Loucy (cell line): ENCODE measurements around the gene HMCN1.

Source experiments
- H2AFZ ChIP-seq: fragments of 200-600 bp; sonication (generic); 2 replicates; pipeline ENCODE4 v1.6.0; 2016; ENCODE audit warnings: antibody characterized with exemption, mild to moderate bottlenecking, low read length, moderate library complexity
- H3F3A ChIP-seq: fragments of 200-600 bp; 2 replicates; pipeline ENCODE4 v1.6.0; 2016; ENCODE audit warnings: antibody characterized with exemption, low read depth, mild to moderate bottlenecking
- H3K27me3 ChIP-seq: fragments of 200-600 bp; sonication (generic); 2 replicates; pipeline ENCODE4 v1.6.1; 2014; ENCODE audit warnings: low read length, mild to moderate bottlenecking; ENCODE audit not compliant: insufficient read depth, poor library complexity, severe bottlenecking
- H3K36me3 ChIP-seq: fragments of 200-600 bp; sonication (generic); 2 replicates; pipeline ENCODE4 v1.6.1; 2016; ENCODE audit warnings: low read length; ENCODE audit not compliant: insufficient read depth
- H3K4me1 ChIP-seq: fragments of 200-600 bp; sonication (generic); 2 replicates; pipeline ENCODE4 v1.5.1; 2014; ENCODE audit warnings: low read length, mild to moderate bottlenecking; ENCODE audit not compliant: insufficient read depth, poor library complexity, severe bottlenecking
- H3K4me2 ChIP-seq: fragments of 200-600 bp; sonication (generic); 2 replicates; pipeline ENCODE4 v1.6.0; 2014; ENCODE audit warnings: antibody characterized with exemption, low read length, low read depth, mild to moderate bottlenecking; ENCODE audit not compliant: poor library complexity, severe bottlenecking
- H3K4me3 ChIP-seq: fragments of 200-600 bp; sonication (generic); 2 replicates; pipeline ENCODE4 v1.5.1; 2014; ENCODE audit warnings: low read length, mild to moderate bottlenecking, mixed read lengths; ENCODE audit not compliant: poor library complexity, severe bottlenecking
- H3K79me2 ChIP-seq: fragments of 200-600 bp; sonication (generic); 2 replicates; pipeline ENCODE4 v1.6.1; 2014; ENCODE audit warnings: low read length; ENCODE audit not compliant: insufficient read depth
- H3K9ac ChIP-seq: fragments of 200-600 bp; sonication (generic); 2 replicates; pipeline ENCODE4 v1.6.0; 2014; ENCODE audit warnings: mild to moderate bottlenecking, low read depth, low read length, moderate library complexity; ENCODE audit not compliant: poor library complexity, severe bottlenecking
- H3K9me2 ChIP-seq: fragments of 200-600 bp; sonication (generic); replicated peaks from 2 replicates; pipeline ENCODE4 v1.6.1; 2016; ENCODE audit warnings: low read depth, low read length, mixed read lengths
- H3K9me3 ChIP-seq: fragments of 200-600 bp; sonication (generic); 2 replicates; pipeline ENCODE4 v1.6.1; 2014; ENCODE audit warnings: mild to moderate bottlenecking, antibody characterized with exemption, low read length, low read depth; ENCODE audit not compliant: insufficient read depth
- H4K20me1 ChIP-seq: fragments of 200-600 bp; sonication (generic); 2 replicates; pipeline ENCODE4 v1.6.0; 2014; ENCODE audit warnings: antibody characterized with exemption, low read length, mild to moderate bottlenecking; ENCODE audit not compliant: insufficient read depth, poor library complexity, severe bottlenecking
- CTCF ChIP-seq: fragments of 200-600 bp; sonication (generic); conservative IDR thresholded peaks from 2 replicates; pipeline ENCODE4 v1.5.1; 2014; ENCODE audit warnings: mild to moderate bottlenecking, antibody characterized with exemption, low read length
- EZH2phosphoT487 ChIP-seq: fragments of 200-600 bp; IDR thresholded peaks from 2 replicates; pipeline ENCODE4 v1.6.1; 2018; ENCODE audit warnings: antibody characterized with exemption, mild to moderate bottlenecking, moderate library complexity, borderline replicate concordance

The HMCN1 gene

GRCh38 chr1:185804206-185804605 is 70.0 kb downstream of the HMCN1 start:
- H3K4me1 ChIP-seq: no peaks in the 10 kb centered on the region
- H3K4me2 ChIP-seq: no peak overlapping the region
- no peak overlapping the region for H3K4me3 ChIP-seq
- H3K36me3 ChIP-seq: no peaks in the 10 kb centered on the region
- H3K9ac ChIP-seq: no peak overlapping the region
- H4K20me1 ChIP-seq: no peaks in the 10 kb centered on the region
- no peaks in the 10 kb centered on the region for H3K9me2 ChIP-seq
- H2AFZ ChIP-seq: no peak overlapping the region
- H3F3A ChIP-seq: no peaks in the 10 kb centered on the region
- H3K9me3 ChIP-seq: no peaks in the 10 kb centered on the region
- TF ChIP-seq EZH2phosphoT487 (no peak), CTCF (no peak)
- no peaks in the 10 kb centered on the region for H3K79me2 ChIP-seq
- no peaks in the 10 kb centered on the region for H3K27me3 ChIP-seq

GRCh38 chr1:185804608-185805007 is 70.4 kb downstream of the HMCN1 start:
- H3K4me3 ChIP-seq: no peak overlapping the region
- H4K20me1 ChIP-seq: no peaks in the 10 kb centered on the region
- no peaks in the 10 kb centered on the region for H3K79me2 ChIP-seq
- H3K4me1 ChIP-seq: no peaks in the 10 kb centered on the region
- no peaks in the 10 kb centered on the region for H3K9me2 ChIP-seq
- H3K9me3 ChIP-seq: no peaks in the 10 kb centered on the region
- H3K27me3 ChIP-seq: no peaks in the 10 kb centered on the region
- H3K4me2 ChIP-seq: no peak overlapping the region
- TF ChIP-seq EZH2phosphoT487: no peak
- no peak for TF ChIP-seq CTCF
- no peaks in the 10 kb centered on the region for H3F3A ChIP-seq
- no peak overlapping the region for H2AFZ ChIP-seq
- no peaks in the 10 kb centered on the region for H3K36me3 ChIP-seq
- no peak overlapping the region for H3K9ac ChIP-seq

- H3K4me3 ChIP-seq: no peak overlapping the region
- no peaks in the 10 kb centered on the region for H4K20me1 ChIP-seq
- H3F3A ChIP-seq: no peaks in the 10 kb centered on the region
- H3K9me3 ChIP-seq: no peaks in the 10 kb centered on the region
- H3K27me3 ChIP-seq: no peaks in the 10 kb centered on the region
- H3K79me2 ChIP-seq: no peaks in the 10 kb centered on the region
- H3K9ac ChIP-seq: no peak overlapping the region
- no peak overlapping the region for H2AFZ ChIP-seq
- H3K9me2 ChIP-seq: no peaks in the 10 kb centered on the region
- H3K4me1 ChIP-seq: no peaks in the 10 kb centered on the region
- H3K4me2 ChIP-seq: no peak overlapping the region
- TF ChIP-seq CTCF (no peak), EZH2phosphoT487 (no peak)
- H3K36me3 ChIP-seq: no peaks in the 10 kb centered on the region
Measured at GRCh38 chr1:185807275-185807674, 73.1 kb downstream of the HMCN1 start.
